Adipose tissue (tissue), 3 donors: Measurements from ENCODE around the gene BCAS3. TPM values are rescaled to one million over a fixed set of nuclear protein-coding genes. Genes with fewer than 3 reads are reported as not detected.

ENCODE experiments used
- H3K27ac ChIP-seq: one replicate; pipeline ENCODE4 v1.5.1; 2013; ENCODE audit warnings: low read depth, low read length
- WGBS, 3 donors: extraction: QIAGEN DNeasy Blood & Tissue Kit; methylation state at CpG; one replicate each; pipeline ENCODE4 v1.1.7; 2013; 5-methylcytosine and 5-hydroxymethylcytosine counted together
- polyA plus RNA-seq, 3 donors: library from polyadenylated mRNA; stranded (reverse); fragments of 200-250 nt; gene quantifications; one replicate each; pipeline ENCODE4 v1.2.3, GENCODE V29; 2013
- donor health status: healthy with polysubstance abuse.
- donor health status: Bipolar disorder and iron deficiency.
- donor health status: healthy.

BCAS3 gene
- polyA plus RNA-seq, 3 donors = 5.2 to 8.5 (median 5.4) TPM

DNA sequence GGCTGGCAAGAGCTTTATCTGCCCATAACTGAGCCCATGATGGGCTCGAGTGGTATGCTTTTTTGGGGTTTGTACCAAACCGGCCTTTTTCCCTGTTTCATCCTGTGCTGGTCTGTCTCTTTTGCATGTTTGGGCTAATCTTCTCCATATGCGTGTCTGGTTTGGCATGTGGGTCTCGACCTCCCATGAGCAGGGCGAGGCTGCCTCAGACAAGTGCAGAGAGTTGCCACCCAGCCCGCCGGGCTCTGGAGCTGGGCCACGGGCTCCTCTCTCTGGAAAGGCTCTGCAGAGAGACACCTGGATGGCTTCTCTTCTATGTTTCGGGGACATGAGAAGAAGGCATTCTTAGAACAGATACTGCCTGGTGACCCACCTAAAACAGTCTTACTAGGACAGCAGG, 654.2 kb downstream of the BCAS3 start:
- WGBS, 3 donors = 94 to 98% (median 96%) methylated on average over 9 of the region's 9 CpGs
- H3K27ac ChIP-seq = no peak overlapping the region

DNA sequence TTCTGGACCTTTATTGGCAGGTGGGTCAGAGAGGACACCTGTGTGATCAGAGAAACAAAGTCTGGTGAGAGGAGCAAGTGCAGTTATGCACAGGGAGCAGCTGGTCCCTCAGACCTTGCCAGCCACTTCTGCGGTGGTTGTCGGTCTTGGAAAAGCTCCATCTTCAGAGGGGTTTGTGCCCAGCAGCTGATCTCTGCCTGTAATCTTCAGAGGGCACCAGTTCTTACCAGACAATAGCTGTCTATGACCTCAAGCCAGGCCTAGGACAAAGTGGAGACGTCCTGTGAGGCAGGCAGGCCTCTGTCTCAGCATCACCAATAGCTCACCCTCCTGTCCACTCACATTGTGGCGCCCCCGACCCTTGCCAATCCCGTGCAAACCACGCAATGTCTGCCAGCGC, 655.5 kb downstream of the BCAS3 start:
- no peak overlapping the region for H3K27ac ChIP-seq
- WGBS, 3 donors = 93 to 96% (median 94%) methylated on average over 8 of the region's 8 CpGs

DNA sequence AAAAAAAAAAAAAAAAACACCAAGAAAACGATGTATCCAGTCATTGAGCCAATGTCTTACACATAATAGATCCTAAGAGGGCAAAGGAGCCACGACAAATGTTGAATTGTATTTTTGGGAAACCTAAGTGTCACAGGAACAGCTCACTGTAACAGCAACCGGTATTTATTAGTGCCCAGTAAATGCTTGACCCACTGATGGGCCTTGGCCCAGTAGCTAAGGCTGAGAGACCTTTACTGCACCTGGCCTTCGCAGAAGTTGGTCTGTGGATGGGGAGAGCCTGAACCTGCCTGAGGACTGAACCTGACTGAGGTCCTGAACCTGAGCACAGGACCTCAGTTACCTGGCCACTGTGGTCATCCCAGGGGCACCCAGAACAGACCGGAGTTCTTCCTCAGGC, 657.0 kb downstream of the BCAS3 start:
- WGBS, 3 donors = 93 to 99% (median 98%) methylated on average over 5 of the region's 5 CpGs
- H3K27ac ChIP-seq = no peak overlapping the region

DNA sequence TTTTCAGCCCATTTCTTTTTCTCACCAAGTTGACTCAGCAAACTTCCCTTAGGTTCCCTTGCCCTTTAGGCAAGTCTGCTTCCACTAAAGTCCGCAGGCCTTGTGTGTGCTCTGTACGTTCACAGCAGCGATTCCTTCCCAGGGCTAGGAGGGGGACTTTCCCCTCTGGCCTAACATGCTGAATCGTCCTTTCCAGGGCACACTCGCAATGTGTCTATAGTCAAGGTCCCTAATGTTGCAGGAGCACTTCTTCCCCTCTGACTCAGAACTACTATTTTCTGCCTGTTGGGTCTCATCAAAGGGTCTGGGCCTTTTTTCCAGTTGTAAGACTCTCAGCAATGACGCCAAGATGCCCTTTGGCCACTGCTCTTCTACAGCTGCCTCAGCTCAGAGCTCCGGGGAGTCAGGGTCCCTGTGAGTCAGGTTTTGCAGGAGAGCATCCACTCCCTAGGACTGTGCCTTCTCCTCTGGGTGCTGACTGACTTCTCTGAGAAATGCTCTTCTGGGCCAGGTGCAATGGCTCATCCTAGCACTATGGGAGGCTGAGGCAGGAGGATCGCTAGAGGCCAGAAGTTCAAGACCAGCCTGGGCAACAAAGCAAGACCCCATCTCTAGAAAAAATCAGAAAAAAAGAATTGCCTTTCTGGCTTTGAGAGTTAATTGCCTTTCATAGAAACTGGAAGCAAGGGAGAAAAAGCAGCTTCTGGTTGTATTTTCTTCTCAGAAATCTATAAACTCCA, 657.6 kb downstream of the BCAS3 start:
- 66 to 87% (median 81%) methylated on average over 8 of the region's 8 CpGs for WGBS, 3 donors
- no peak overlapping the region for H3K27ac ChIP-seq

DNA sequence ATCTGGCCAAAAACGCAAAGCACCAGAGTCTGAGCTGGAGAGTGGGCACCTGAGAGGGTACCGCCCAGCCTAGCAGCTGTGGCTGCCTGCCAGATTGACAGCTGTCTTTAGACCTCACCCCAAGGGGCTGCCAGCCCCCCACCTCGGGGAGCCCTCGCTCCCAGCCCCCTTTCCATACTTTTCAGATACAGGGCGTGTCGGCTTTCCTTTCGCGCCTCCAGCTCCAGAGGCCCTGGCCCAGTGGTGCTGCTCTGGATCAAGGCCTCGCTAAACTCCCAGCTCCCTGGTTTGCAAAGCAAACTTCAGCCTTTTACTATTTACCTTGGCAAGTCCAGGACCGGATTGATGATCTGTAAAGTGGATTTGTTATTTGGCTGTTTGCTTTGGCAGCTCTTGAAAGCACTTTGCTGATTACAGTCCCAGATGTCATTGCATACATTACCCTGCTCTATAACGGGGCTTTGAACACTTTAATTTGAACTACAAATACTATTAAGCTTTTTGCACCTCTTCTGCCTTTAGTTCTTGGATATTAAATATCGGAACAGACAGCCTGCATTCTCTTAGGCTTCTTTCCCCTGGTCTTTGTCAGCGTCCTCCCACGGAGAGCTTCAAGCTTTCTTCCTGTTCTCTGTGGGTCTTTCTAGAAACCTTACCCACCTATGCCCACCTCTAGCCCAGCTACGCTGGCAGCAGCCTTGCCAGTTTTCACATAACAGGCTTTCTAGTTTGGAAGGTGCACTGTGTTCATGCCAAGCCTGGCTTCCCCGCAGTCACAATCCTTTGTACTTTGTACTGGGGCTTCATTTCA, 658.4 kb downstream of the BCAS3 start:
- 17 to 73% (median 67%) methylated on average over 16 of the region's 16 CpGs for WGBS, 3 donors
- no peak overlapping the region for H3K27ac ChIP-seq

DNA sequence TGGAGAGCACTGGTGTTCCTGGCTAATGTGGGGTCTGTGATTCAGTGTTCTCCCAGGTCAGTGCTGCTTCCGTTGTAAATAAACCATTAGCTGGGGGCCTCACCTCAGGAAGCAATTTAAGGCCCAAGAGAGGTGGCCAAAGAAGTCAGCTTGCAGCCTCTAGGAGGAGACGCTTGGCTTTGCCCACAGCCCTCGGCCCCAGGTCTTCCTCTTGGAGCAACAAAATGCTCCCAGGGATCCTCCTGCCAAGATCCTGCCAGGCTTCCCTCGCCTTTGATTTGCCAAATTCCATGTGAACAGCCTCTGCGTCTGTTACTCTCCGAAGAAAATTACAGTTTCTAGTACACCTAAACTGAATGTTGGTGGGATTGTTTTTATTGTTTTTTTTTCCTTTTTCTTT, 659.6 kb downstream of the BCAS3 start:
- 57 to 68% (median 64%) methylated on average over 6 of the region's 6 CpGs for WGBS, 3 donors
- no peak overlapping the region for H3K27ac ChIP-seq

DNA sequence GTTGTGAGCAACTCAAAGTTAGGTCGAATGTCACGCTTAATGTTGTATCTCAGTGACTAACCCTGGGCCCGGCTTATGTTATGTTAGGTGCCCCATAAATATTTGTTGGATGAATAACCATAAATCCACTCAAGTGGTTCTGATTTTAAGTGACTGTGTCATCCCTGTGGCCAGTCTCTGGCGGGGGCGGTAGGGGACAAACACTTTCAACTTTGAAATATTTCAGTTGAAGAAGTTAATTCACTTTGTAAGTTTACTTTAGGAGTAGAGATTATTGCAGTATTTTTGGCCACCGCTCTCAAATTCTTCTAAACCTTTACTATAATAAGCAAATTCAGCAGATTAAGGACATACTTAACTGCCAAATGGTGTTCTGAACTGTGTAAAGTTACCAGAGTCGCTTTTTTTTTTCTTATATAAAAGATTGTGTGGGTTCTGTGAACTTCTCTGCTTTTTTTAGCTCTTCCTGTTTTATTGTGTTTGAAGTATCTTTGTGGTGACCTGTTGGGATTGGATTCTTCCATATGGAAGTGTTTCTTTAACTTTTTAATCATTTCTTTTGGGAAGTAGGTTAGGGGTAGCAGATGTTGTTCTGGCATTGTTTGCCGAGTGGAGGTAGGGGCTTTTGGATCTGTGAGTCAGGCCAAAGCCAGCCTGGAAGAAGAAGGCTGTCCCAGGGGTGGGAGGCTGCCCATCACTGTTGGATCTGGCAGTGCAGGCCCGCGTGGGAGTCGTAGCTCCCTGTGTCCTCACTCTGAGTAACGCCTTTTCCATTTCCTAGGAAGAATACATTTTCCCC, 660.5 kb downstream of the BCAS3 start:
- WGBS, 3 donors = 62 to 80% (median 64%) methylated on average over 12 of the region's 12 CpGs
- H3K27ac ChIP-seq = no peak overlapping the region

DNA sequence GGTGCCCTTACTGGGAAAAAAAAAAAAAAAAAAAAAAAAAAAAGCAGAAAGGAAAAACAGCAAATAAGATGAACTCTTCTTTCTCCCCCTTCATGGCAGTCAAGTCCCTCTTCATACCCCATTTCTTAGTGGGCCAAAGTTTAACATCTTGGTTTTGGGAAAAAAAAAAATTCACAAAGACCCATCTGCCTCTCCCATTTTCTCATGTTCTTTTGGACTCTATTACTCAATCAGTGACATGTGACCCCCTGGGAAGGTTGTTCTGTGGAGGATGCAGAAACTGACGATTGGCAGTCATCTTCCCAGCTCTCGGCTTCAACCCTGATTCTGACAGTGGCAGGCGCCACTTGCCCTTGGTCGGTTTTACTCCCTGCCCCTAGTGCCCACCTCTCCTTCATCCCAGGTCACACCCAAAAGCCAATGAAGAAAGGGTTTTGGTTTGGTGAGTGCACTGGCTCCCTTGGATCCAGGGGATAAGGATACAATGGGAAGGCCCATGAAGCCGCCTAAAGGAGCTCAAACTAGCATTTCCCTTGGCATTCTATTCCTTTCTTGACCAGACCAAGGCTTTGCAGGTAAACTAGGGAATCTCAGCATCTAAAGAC, 661.3 kb downstream of the BCAS3 start:
- WGBS, 3 donors = 81 to 95% (median 81%) methylated on average over 5 of the region's 5 CpGs

DNA sequence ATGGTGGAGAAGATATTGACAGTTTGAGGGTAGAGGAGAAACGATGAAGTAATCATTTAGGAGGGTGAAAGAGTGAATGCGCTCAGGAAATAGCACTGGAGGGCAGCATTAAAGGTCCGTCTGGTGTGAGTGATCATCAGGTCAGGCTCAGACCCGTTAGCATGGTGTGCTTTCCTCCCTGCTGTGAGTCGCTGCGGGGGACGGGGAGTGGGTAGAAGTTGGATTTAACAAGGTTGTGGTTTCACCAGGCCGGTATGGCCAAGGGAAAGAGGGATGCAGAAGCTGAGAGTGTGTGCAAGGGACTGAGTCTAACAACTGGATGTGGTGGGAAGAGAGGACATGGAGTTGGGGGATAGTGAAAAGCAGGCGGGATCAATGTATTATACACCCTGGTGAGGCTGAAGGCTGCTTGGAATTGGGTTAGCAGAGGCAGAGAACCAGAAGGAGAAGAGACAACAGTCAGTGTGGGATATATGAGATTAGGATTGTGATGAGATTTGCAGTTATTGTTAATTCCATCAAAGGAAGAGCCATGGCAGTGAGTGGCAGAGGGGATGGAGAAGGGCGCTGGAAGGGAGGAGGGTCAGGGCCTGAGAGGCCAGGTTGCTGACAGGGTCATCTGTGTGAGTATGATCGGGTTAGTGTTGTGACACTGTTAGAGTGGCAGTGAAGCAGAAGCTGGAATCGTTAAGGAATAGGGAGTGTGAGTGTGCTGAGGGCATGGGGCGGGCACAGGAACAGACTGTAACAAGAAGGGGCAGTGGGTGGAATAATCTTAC, 663.0 kb downstream of the BCAS3 start:
- H3K27ac ChIP-seq = no peak overlapping the region
- 91 to 95% (median 92%) methylated on average over 13 of the region's 13 CpGs for WGBS, 3 donors

More for the DNA sequence above, 661.3 kb downstream of the BCAS3 start:
- H3K27ac ChIP-seq = no peak overlapping the region

DNA sequence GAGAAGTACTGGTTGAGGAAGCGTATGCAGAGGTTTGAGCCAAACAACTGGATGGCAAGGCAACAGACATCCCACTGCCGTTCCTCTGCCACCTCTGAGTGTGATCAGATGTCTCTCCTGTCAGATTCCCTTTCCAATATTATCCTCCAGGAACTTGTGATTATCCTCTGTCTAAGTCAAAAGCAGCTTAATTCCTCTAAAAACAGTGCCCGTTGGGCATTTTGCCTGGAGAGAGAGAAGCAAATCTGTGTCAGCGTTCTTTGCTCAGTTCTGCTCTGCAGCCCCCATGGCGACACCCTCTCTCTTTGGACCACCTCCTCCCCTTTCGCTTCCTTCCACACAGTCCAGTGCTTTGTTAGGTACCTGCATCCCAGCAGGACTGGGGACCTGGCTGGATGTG, 665.9 kb downstream of the BCAS3 start:
- 70 to 98% (median 96%) methylated on average over 6 of the region's 6 CpGs for WGBS, 3 donors
- H3K27ac ChIP-seq = no peak overlapping the region

DNA sequence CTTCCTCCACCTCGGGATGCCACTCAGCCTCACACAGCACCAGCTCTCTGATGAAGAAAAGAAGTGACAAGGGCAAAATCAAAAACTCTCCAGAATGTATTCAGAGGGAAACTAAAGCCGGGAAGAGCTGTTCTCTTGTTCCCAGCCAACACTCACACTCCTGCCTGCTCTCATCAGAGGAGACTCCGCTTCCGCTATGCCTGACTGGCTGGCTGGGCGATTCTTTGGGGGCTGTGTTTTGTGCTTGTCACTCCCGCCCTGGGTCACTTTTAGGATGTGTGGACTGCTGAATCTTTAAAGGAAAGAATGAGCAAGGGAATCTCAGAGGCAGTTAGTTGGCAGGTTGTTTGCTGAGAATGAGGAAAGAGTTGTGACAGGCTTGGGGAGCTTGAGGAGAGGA, 667.4 kb downstream of the BCAS3 start:
- WGBS, 3 donors = 87 to 97% (median 89%) methylated on average over 6 of the region's 6 CpGs
- H3K27ac ChIP-seq = no peak overlapping the region

DNA sequence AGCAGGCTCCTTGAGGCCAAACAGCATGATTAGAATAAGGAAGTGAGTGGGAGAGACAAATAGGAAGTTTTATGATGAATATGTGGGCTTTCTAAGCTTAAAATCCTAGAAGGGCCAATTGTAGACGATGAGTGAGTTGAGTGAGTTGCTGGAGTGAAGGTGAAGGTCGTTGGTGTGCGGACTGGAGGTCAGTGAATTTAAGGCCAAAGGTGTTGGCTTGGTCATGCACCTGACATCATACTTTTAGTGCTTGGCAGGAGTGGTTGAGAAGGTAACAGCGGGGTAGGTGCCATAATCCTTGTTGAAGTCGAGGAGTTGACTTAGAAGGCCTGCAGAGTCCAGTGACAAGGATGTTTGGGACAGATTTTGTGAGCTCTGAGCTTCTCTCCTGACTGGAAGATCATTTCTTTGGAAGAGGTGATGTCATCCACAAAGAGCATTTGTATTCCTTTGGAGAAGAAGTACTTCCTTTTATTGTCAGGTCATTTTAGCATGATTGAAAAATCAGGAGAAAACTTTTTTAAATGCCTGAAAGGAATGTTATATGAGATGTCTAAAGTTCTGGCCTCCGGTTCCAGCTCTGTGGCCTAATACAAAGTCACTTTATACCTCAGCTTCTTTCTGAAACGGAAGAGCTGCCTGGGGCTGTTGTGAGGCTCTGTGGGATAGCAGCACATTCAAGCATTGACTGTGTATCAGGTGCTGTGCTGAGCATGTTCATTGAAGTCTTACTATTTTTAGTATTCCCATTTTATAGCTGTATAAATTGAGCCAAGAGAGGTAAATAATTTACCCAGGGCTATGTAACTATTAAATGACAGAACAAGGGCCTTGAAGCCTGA, 668.4 kb downstream of the BCAS3 start:
- H3K27ac ChIP-seq = no peak overlapping the region
- 87 to 97% (median 96%) methylated on average over 7 of the region's 7 CpGs for WGBS, 3 donors

DNA sequence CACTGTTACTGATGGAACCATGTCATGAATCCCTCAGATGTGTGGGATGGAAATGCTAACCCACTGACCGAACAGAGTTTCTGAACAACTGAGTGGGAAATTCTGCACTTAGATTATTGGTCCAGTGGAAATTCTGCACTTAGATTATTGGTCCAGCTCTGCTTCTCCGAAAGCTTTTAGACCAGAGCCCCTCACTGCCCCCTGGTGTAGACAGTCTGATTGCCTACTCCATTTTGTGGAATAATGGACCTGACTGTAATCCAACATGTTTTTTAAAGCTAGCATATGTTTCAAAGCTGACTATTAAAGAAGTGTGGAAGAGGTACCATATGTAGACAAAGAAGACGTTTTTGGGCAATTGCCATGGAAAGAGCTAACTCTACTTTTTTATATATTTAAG, 671.7 kb downstream of the BCAS3 start:
- 87 to 96% (median 88%) methylated on average over 3 of the region's 3 CpGs for WGBS, 3 donors
- H3K27ac ChIP-seq = no peak overlapping the region

DNA sequence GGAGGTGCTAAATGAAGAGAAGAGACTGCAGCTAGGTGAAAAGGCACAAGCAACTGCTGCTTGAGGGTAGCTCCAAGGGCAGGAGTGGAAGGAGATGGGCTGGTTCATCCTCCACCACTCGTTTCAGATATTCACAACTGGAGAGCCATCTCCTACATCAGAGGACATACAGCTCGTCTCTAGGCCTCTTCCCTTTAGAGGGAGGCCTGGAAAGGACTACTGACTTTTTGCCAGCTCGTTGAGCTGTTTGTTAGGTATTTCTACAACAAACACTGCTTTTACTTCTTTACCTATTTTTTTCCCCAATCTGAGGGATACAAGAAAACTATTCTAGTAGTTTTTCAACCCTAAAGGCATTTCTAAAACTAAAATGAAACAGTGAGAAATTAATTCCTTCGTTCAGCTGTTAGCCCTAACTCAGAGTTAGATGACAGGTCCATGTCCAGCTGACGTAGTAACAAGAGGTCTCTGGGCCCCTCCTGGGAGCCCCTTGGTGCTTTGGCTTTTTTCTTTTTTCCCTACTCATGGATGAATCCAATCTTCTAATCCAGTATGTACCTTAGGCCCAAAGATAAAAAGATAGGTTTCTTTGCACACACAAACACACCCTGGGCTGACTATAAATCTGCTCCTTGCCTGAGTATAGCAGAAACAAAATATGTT, 674.2 kb downstream of the BCAS3 start:
- H3K27ac ChIP-seq = no peak overlapping the region

DNA sequence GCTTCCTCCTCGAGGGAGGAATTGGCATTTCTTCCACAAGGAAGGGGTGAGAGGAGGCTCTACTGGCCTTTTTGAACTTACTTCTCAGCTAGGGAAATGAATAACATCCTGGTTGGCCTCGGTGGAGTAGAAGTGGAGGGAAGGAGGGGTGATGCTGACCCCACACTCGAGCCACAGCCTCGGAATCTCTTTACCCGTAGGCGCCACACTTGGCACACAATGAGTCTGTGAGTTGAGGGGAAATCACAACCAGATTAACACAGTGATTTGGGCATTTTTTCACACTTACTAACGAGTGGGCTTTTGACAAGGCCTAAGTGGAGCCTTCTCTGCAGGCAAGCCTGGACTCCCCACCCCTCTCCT, 674.7 kb downstream of the BCAS3 start:
- H3K27ac ChIP-seq = no peak overlapping the region
- 61 to 81% (median 68%) methylated on average over 7 of the region's 7 CpGs for WGBS, 3 donors

More for the DNA sequence above, 674.2 kb downstream of the BCAS3 start:
- WGBS, 3 donors = 83 to 90% (median 89%) methylated on average over 5 of the region's 5 CpGs

DNA sequence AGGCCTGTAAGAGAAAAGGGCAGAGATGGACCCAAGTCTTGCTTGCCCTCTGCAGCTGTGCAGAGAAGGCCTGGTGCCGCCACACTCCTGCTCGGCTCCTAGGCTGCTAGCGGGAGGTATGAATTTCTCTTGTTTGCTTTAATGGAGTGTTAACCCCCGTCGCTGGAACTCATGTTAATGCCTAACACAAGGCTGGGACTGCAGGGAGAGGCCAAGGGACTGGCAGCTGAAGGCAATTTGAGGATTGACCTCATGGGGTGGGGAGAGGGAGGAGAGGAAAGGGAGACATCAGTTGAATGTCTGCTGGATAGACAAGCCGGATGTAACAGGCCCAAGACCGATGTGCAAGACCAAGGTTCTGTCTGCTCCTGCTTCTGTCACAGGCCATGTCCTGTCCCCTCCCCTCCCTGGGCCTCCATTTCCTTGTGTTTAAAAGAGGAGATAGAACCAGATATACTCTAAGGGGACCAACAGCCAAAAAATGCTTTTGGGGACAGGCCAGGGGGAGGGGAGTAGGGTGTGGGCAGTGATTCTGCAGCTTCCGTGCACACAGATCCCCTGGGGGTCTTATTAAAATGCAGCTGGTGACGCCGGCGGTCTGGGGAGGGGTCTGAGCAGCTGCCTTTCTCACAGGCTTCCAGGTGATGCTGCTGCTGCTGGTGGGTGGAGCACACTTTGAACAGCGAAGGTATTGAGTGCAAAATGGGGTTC, 675.3 kb downstream of the BCAS3 start:
- H3K27ac ChIP-seq = no peak overlapping the region
- WGBS, 3 donors = 84 to 94% (median 88%) methylated on average over 12 of the region's 12 CpGs
